IgD-negative memory B cell (primary cell): ENCODE data around the gene RADIL. TPM values are rescaled to one million over a fixed set of nuclear protein-coding genes. Genes with fewer than 3 reads are reported as not detected.
A peak's percentile ranks its signal among the peaks of the same experiment; 100 is the strongest.

Experiments used
- H3K27ac Mint-ChIP-seq, 3 donors: one replicate each; pipeline ENCODE4 v1.8.0; 2020 to 2022; ENCODE audit warnings: mild to moderate bottlenecking in 3 of 3, mixed read lengths in 3 of 3, moderate library complexity in 1 of 3
- H3K27me3 Mint-ChIP-seq: one replicate; pipeline ENCODE4 v1.8.0; 2021; ENCODE audit warnings: mixed read lengths
- H3K36me3 Mint-ChIP-seq: one replicate; pipeline ENCODE4 v1.8.0; 2020; ENCODE audit warnings: mild to moderate bottlenecking, mixed read lengths
- H3K4me1 Mint-ChIP-seq, 3 donors: one replicate each; pipeline ENCODE4 v1.8.0; 2020 to 2022; ENCODE audit warnings: mixed read lengths in 3 of 3, mild to moderate bottlenecking in 1 of 3
- H3K4me3 Mint-ChIP-seq, 4 donors: one replicate each; pipeline ENCODE4 v1.8.0; 2020 to 2022; ENCODE audit warnings: mild to moderate bottlenecking in 4 of 4, mixed read lengths in 4 of 4, moderate library complexity in 3 of 4
- H3K9me3 Mint-ChIP-seq, 3 donors: one replicate each; pipeline ENCODE4 v1.8.0; 2020 to 2021; ENCODE audit warnings: mixed read lengths in 3 of 3, mild to moderate bottlenecking in 1 of 3
- polyA plus RNA-seq: library from polyadenylated mRNA; unstranded; fragments of 300-500 nt; fragmentation: Illumina TruSeq; gene quantifications from one replicate; pipeline ENCODE4 v1.2.3, GENCODE V29; 2021

The RADIL gene
- polyA plus RNA-seq, 1 donor from 2014 or later, result not detected

DNA sequence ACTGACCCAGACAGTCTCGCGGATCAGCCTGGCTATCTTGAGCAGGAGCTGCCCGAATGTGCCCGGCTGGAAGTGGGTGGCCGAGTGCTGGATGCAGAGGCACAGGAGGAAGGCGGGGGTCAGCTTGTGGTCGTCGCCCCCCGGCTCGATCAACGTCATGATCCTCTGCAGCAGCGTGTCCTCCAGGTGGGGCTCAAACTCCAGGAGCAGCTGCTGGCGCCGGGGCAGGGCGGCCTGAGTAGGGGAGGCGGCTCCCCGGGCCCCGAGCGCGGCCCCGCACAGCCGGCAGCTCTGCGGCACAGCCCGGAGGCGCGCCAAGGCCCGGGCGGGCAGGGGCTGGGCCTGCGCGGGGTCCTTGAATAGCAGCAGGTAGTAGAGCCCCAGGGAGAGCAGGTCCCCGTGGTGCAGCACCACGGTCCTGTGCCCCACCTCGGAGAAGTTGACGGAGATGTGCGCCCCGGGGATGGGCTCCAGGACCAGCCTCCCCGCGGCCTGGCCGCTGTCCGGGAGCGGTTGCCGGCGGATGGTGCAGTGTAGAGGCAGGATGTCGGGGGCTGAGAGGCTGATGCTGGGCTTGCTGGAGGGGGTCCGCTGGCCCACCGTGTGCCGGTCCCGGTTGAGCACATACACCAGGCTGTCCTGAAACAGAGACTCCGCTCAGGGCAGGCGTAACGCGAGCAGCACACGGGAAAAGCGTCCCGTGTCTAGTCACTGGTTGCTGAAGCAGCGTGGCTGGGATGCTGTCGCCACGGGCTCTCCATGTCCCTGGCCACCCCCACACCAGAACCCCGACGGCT is 48.7 kb downstream of the RADIL start:
- Mint-ChIP-seq H3K4me1 (peaks cover 0 to 2% (median 0%) of the 10 kb centered on the region in 3 donors), H3K36me3 (no peaks in the 10 kb centered on the region), H3K9me3 (no peaks in the 10 kb centered on the region), H3K27me3 (peaks cover 5% of the 10 kb centered on the region), H3K4me3 (no peak overlapping the region), H3K27ac (no peak overlapping the region)

DNA sequence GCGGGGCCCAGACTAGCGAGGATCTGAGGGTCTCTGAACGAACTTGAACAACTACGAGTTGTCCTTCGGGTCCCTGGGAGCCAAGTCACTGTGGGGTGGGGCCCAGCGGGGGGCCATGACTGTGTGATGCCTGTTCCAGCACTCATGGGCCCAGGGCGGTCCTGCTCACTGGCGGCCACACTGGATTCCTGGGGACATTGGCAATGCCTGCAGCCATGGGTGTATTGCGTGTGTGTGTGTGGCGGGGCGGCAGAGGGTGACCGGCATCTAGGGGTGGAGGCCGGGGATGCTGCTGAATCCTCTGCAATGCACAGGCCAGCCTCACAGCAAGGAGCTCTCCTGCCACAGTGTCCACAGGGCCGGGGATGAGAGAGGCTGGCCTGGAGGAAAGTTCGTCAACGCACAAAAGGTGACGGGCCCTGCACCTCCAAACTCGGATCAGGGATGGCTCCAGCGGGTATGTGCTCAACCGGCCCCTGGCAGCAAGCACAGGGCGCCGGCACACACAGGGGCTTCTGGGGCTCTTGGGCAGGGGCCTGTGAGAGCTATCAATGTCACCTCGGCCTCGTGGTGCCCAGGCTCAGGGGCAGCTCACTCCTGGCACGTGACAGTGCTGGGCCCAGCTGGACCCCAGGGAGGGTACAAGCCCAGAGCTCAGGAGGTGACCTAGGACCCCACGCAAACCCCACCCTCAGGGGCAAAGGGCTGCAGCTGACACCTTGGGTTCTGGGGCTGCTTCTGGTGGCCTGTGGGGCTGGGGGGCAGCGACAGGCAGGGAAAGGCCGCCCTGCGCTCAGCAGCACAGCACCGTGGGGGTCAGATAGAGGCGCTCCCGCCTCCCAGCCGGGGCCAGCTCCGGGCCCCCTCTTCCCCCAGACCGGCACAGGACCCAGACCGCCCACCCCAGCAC is 49.6 kb downstream of the RADIL start:
- Mint-ChIP-seq H3K4me3 (no peak overlapping the region), H3K27me3 (peaks cover 5% of the 10 kb centered on the region), H3K36me3 (no peaks in the 10 kb centered on the region), H3K27ac (no peak overlapping the region), H3K4me1 (peaks cover 0 to 2% (median 0%) of the 10 kb centered on the region in 3 donors), H3K9me3 (no peaks in the 10 kb centered on the region)

DNA sequence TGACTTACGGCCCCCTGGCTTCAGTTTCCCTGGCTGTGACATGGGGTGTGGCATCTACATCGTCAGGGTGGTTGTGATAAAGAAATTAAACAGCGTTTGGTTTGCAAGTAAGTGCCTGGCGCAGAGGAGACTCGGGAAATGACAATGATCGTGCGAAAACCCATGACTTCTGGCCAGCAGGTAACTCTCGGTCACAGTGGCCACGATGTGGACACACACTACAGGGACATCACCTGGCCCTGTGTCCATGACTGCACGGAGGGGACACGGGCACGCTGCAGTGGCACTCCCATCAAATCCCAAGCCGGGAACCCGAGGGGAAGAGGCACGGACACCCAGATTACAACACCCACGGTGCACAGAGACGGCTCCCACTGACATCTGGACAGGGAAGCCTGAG is 50.3 kb downstream of the RADIL start:
- Mint-ChIP-seq H3K27ac (no peak overlapping the region), H3K9me3 (no peaks in the 10 kb centered on the region), H3K4me1 (peaks cover 0 to 2% (median 0%) of the 10 kb centered on the region in 3 donors), H3K36me3 (no peaks in the 10 kb centered on the region), H3K4me3 (no peak overlapping the region), H3K27me3 (peaks cover 5% of the 10 kb centered on the region)

DNA sequence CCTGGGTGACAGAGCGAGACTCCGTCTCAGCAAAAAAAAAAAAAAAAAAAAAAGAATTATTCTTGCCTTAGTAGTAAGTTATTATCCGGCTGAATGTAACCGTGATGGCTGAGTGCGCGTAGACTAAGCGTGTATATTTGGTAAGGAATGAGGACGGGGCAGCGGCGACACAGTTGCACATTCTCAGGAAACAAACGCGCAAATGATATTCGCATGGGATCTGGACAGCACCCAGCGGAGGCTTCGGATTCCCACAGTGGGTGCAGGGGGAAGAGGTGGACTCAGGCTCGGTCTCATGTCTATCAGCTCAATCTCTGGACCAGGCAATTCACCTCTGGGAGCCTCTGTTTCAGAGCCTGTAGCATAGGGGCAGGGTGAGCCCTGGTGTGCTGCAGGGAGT is 50.8 kb downstream of the RADIL start:
- H3K9me3 Mint-ChIP-seq, result no peaks in the 10 kb centered on the region
- H3K36me3 Mint-ChIP-seq, result no peaks in the 10 kb centered on the region
- no peak overlapping the region for H3K27ac Mint-ChIP-seq
- no peak overlapping the region for H3K4me3 Mint-ChIP-seq
- peaks cover 0 to 2% (median 0%) of the 10 kb centered on the region in 3 donors for H3K4me1 Mint-ChIP-seq
- H3K27me3 Mint-ChIP-seq, result peaks cover 5% of the 10 kb centered on the region

DNA sequence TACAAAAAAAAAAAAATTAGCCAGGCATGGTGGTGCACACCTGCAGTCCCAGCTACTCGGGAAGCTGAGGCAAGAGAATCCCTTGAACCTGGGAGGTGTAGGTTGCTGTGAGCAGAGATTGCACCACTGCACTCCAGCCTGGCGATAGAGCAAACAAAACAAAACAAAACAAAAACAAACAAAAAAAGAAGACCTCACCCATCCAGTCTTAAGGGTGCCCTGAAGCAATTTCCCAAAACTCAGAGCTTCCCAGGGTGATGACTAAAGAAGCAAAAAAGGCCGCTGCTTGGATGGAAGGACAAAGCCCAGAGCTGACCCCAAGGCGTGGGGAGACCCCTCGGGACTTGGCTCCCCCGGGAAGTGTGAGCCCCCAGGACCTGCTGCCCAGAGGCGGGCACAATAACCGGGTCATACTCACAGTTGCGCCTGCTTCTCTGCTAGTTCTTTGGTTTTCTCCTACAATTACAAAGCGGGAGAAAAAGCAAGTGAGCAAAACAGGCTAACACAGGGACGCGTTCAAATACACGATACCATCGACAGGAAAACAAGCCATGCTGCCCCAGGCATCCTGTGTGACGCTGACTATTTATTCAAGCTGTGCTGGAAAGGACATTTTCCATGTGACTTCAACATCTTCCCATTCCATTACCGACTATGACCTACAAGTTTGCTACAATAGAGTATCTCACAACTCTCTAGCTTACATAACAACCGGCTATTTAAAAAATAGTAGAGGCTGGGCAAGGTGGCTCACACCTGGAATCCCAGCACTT is 51.6 kb downstream of the RADIL start:
- H3K4me1 Mint-ChIP-seq, result peaks cover 0 to 2% (median 0%) of the 10 kb centered on the region in 3 donors
- H3K27me3 Mint-ChIP-seq, result peaks cover 5% of the 10 kb centered on the region
- H3K27ac Mint-ChIP-seq, result no peak overlapping the region
- no peaks in the 10 kb centered on the region for H3K36me3 Mint-ChIP-seq
- no peak overlapping the region for H3K4me3 Mint-ChIP-seq
- H3K9me3 Mint-ChIP-seq, result no peaks in the 10 kb centered on the region

DNA sequence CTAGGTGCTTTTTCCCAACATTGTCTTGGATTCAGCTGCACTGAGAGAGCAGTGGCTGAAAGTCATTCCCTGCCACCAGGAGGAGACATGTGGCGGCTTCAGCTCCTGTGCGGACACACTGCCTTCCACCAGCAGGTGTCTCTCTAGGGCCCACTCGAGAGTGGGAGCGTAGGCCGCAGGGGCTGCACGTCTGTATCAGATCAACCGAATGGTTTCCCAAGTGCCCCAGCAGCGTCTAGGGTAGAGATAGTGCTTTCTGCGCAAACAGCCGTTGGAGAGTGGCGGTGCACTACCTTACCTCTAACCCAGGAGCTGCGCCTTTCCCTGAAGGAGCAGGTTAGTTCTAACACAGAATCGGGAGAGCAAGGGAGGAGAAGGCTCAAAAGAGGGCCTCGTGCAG is 53.3 kb downstream of the RADIL start:
- H3K36me3 Mint-ChIP-seq, result no peaks in the 10 kb centered on the region
- peaks cover 0 to 1% (median 0%) of the 10 kb centered on the region in 3 donors for H3K9me3 Mint-ChIP-seq
- H3K4me3 Mint-ChIP-seq, result no peak overlapping the region
- peak overlapping the region in 1 of 3 donors; percentile 35 for H3K27ac Mint-ChIP-seq
- H3K4me1 Mint-ChIP-seq, result peaks cover 0 to 2% (median 0%) of the 10 kb centered on the region in 3 donors
- H3K27me3 Mint-ChIP-seq, result peaks cover 5% of the 10 kb centered on the region

DNA sequence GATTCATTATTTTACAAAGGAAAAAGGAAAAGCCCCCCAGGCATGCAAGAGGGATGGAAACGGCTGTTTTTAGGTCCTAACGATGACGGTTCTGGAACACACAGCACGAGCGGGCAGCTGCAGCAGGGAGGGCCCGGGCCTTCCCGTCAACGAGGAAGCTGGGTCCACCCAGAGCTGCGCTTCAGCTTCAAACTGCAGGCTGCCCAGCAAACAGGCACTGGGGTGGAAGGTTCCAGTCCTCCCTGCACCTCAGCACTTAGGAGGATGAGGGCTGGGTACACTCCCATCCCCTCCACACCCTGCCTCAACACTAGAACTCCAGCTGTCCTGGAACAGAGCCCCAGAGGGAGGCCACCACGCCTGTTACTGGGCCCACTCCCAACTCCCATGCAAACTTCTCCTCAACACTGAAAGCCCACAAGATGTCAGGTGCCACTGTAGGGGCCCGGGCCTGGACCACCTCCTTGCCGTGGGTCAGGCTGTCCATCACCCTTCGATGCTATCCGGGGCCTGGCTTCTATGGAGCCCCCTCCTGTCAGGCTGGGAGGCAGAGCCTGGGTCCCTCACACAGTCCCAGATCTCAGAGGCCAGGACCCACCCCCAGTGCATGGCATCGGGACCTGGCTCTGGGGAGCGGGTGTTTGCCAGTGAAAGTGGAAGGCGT is 54.7 kb downstream of the RADIL start:
- Mint-ChIP-seq H3K9me3 (peaks cover 0 to 1% (median 0%) of the 10 kb centered on the region in 3 donors), H3K4me3 (no peak overlapping the region), H3K4me1 (peaks cover 0 to 2% (median 0%) of the 10 kb centered on the region in 3 donors), H3K27me3 (peaks cover 5% of the 10 kb centered on the region), H3K36me3 (no peaks in the 10 kb centered on the region), H3K27ac (no peak overlapping the region)

DNA sequence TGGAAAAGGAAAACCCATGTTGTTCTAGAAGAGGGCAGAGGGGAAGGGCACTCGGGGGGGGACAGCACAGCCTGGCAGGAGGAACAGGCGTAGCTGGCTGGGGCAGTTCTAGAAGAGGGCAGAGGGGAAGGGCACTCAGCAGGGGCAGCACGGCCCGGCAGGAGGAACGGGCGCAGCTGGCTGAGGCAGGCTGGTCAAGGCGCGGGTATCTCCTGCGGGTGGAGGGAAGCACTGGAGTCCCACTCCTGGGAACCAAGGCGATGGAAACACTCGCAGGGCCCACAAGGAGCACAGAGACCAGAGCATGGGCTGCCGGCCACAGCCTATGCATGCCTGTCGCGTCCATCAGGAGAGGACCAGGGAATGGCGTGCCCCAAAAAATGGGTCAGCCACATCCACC is 58.4 kb downstream of the RADIL start:
- Mint-ChIP-seq H3K9me3 (peaks cover 0 to 1% (median 0%) of the 10 kb centered on the region in 3 donors), H3K4me3 (no peak overlapping the region), H3K4me1 (no peaks in the 10 kb centered on the region), H3K27ac (no peak overlapping the region), H3K27me3 (peaks cover 6% of the 10 kb centered on the region), H3K36me3 (no peaks in the 10 kb centered on the region)

DNA sequence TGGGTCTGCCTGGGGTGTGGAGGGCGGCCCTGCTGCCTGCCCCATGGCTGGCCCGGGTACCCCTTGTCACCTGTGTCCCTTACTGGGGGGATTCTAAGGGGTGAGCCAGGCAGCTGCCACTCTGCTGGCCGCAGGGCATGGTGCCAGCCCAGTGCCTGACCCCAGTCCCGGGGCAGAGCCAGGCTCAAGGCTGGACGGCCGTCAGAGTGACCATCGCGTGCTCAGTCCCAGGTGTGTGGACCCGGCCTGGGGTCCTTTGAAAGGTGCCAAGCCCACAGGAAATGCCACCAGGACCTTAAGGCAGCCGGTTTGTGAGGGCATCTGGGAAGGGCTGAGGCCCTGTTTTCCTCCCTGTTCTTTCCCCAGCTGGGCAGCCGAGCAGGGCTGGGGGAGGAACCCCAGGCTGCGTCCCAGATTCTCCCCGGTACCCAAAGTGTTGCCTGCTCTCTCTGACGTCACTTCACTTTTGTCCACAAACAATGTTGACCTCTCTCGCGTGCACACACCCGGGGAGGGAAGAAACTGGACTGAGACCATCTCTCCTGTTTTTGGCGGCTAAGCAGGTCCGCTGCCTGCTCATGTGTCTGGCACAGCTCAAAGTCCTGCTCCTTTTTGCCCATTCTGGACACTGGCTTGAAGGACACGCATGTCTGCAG is 59.3 kb downstream of the RADIL start:
- H3K27ac Mint-ChIP-seq, result no peak overlapping the region
- no peak overlapping the region for H3K4me3 Mint-ChIP-seq
- H3K4me1 Mint-ChIP-seq, result no peaks in the 10 kb centered on the region
- peaks cover 0 to 1% (median 0%) of the 10 kb centered on the region in 3 donors for H3K9me3 Mint-ChIP-seq
- peaks cover 8% of the 10 kb centered on the region for H3K27me3 Mint-ChIP-seq
- H3K36me3 Mint-ChIP-seq, result no peaks in the 10 kb centered on the region

DNA sequence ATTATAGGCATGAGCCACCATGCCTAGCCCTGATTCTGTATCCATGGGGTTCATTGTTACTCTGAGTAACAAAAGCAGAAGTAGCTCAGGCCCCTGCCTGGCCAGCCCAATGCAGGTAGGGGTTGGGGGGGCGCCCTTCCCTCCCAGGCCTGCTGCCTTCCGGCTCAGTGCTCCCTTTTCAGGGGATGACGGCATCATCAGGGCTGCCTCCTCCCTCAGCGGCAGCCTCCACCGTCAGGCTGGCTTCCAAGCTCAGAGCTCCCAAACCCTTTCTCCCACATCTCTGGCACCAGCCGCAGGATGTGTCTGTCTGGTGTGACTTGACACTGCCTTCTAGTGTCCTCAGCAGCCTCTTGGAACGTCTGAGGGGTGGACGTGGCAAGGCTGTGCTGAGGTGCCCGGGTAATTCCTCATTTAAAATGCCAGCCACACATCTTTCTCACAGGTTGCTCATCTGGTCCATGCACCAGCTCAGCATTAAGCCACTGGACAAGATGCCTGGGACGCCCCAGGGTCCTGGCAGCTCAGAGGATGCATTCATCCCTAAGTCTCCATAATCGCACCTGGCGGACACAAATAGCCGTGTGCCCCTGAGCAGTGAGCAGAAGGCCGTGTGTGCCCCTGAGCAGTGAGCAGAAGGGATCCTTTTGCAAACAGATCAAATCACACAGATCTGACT is 59.9 kb downstream of the RADIL start:
- Mint-ChIP-seq H3K36me3 (no peaks in the 10 kb centered on the region), H3K9me3 (peaks cover 0 to 1% (median 0%) of the 10 kb centered on the region in 3 donors), H3K4me1 (no peaks in the 10 kb centered on the region), H3K27ac (no peak overlapping the region), H3K4me3 (no peak overlapping the region), H3K27me3 (peaks cover 9% of the 10 kb centered on the region)

DNA sequence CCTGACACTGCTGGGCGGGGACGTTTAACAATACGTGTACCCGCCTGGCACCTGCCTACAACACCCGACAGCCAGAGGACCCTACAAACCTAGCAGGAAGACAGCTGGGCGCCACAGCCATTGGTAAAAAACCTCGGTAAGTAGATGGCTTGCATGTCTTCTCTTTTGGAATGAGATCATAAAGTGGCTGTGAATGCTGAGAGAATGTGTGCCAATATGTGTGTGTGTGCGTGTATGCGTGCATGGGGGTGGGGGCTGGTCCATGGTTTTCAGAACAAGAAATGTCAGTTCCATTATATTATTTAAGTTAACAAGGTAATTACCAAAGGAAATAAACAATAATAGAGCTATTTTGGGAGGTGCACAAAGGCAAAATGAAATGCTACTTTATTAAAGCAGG is 60.8 kb downstream of the RADIL start:
- no peaks in the 10 kb centered on the region for H3K4me1 Mint-ChIP-seq
- no peaks in the 10 kb centered on the region for H3K36me3 Mint-ChIP-seq

DNA sequence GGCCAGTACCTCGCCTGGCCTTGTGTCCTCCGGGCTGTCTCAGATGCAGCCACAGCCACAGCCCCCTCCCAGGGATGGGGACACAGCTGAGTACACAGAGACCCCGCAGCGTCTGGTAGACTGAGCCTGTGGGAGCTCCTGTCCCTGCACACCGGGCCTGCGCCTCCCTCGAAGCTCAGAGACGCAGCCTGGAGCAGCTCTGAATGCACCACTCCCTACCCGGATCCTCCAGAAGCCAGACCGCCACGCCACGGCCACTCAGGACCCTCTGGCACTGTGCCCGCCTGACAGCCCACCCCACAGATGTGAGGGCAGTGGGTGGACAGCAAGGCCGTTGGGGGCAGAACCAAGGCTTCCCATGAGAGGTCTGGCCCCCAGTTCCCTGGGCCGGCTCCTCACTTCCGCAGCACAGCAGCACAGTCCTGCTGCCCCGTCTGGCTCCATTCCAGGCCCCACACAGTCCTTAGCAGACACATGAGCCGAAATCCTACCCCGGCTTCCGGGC is 62.5 kb downstream of the RADIL start:
- Mint-ChIP-seq H3K4me1 (no peaks in the 10 kb centered on the region), H3K27ac (no peak overlapping the region), H3K9me3 (peaks cover 0 to 1% (median 0%) of the 10 kb centered on the region in 3 donors), H3K36me3 (no peaks in the 10 kb centered on the region), H3K4me3 (no peak overlapping the region), H3K27me3 (peaks cover 11% of the 10 kb centered on the region)

More for the DNA sequence above, 60.8 kb downstream of the RADIL start:
- no peak overlapping the region for H3K4me3 Mint-ChIP-seq
- H3K9me3 Mint-ChIP-seq, result peaks cover 0 to 1% (median 0%) of the 10 kb centered on the region in 3 donors
- H3K27me3 Mint-ChIP-seq, result peaks cover 9% of the 10 kb centered on the region
- H3K27ac Mint-ChIP-seq, result no peak overlapping the region

DNA sequence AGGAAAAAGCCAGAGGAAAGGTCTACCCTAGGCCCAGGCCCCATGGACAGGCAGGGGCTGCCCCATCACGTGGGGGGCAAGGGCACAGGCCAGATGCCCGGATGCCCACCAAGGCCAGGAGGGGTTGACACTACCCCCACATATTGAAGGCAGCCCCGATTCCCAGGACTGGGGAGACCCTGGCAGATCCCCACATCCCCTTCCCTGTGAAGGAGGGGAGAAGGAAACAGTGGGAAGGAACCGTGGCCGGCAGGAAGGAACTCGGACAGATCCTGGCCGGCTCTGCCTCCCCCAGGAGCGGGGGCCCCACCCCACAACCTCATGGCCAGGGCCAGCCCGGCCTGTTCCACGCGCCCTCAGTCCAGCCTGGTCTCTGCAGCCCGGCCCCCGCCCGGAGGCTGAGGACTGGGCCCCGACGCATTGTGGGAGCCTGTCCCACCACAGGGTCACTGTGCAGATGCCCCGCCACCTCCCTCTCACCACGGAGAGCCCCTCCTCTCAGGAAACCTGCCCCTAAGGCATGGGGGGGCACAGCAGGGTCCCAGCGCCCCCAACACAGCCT is 63.0 kb downstream of the RADIL start:
- Mint-ChIP-seq H3K27me3 (peaks cover 11% of the 10 kb centered on the region), H3K9me3 (no peaks in the 10 kb centered on the region), H3K36me3 (no peaks in the 10 kb centered on the region), H3K4me1 (no peaks in the 10 kb centered on the region), H3K27ac (no peak overlapping the region), H3K4me3 (no peak overlapping the region)
